ENCODE measurements around the gene LACTB.
A peak's percentile ranks its signal among the peaks of the same experiment; 100 is the strongest.

LACTB gene

DNA sequence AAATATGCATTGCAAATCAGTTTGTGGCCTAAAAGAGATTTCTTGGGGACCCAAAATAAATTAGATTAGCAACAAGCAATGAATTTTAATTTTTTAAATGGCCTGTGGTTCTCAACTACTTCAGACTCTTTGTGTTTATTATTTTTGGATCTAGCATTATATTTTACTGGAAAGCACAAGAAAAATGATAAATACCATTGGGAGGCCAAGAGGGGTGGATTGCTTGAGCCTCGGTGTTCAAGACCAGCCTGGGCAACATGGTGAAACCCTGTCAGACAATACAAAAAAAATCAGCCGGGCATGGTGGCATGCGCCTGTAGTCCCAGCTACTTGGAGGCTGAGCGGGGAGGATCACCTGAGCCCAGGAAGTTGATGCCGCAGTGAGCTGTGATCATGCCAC is 13.6 kb downstream of the LACTB start:
- in situ Hi-C loops (cut with HindIII; ENCODE audit: low sequenced_read_pairs): no loop called here
- H3K4me3 ChIP-seq (ENCODE audit: low read depth, low read length): no peak overlapping the region
- no peak for TF ChIP-seq CTCF (IDR thresholded peaks at IDR 0.05; ENCODE audit: low read depth, low read length, missing control alignments)
- DNase-seq (ENCODE audit: low read depth): no peak

- TF ChIP-seq CTCF (IDR thresholded peaks at IDR 0.05; ENCODE audit: low read depth, low read length, missing control alignments): no peak
- no peak overlapping the region for H3K4me3 ChIP-seq (ENCODE audit: low read depth, low read length)
- peak; percentile 37 for DNase-seq (ENCODE audit: low read depth)
- in situ Hi-C loops (cut with HindIII; ENCODE audit: low sequenced_read_pairs): no loop called here
Observed at GRCh38 chr15:63135804-63136203, 14.1 kb downstream of the LACTB start.

DNA sequence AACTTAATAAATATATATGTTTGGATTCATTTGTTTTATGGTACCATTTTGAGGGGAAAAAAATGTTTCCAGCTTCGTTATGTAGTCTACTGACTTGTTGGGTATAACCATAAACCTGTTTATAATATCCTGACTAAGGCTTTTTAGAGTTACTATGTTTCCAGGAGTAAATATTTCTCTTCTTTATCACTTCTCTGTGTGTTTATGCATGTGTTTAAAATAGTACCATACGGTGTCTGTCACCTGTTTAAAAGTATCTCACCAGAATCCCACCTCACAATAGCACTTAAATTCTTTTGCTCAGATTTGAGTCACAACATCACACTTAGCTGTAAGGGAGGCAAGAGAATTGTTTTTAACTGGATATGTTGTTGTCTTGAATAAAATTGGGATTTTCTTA is 15.1 kb downstream of the LACTB start:
- no peak overlapping the region for H3K4me3 ChIP-seq (ENCODE audit: low read depth, low read length)
- no peak for DNase-seq (ENCODE audit: low read depth)
- no peak for TF ChIP-seq CTCF (IDR thresholded peaks at IDR 0.05; ENCODE audit: low read depth, low read length, missing control alignments)
- in situ Hi-C loops (cut with HindIII; ENCODE audit: low sequenced_read_pairs): no loop called here

DNA sequence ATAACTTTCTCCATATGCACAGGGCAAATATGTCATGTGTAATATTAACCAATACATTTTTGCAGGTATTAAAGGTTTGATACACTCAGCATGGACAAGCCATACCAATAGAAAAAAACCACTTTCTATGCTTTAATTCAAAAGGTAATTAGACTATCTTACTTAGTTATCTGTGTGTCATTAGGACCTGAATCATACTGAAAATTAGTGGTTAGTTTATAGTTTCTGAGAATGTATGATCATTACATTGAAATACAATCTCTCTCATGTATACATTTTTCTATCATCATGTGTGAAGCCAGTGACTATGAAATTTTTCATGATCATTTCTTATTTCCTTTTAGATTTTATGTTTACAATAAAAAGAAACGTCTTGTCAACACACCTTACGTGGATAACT is 19.3 kb downstream of the LACTB start:
- DNase-seq (ENCODE audit: low read depth): no peak
- no peak overlapping the region for H3K4me3 ChIP-seq (ENCODE audit: low read depth, low read length)
- TF ChIP-seq CTCF (IDR thresholded peaks at IDR 0.05; ENCODE audit: low read depth, low read length, missing control alignments): no peak
- in situ Hi-C loops (cut with HindIII; ENCODE audit: low sequenced_read_pairs): no loop called here

DNA sequence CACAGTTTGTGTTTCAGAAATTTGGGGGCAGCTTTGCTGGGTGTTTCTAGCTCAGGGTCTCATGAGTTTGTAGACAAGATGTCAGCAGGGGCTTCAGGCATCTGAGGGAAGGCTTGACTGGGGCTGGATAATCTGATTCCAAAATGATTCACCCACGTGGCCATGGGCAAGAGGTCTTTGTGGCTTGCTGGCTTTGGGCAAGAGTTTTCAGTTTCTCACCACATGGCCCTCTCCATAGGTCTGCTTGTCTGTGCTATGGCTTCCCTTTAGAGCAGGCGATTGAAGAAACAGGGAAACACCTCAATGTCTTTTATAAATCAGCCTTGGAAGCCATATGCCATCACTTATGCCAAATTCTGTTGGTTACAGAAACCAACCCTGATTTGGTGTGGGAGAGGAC is 23.8 kb downstream of the LACTB start:
- in situ Hi-C loops (cut with HindIII; ENCODE audit: low sequenced_read_pairs): no loop called here
- no peak for DNase-seq (ENCODE audit: low read depth)
- no peak for TF ChIP-seq CTCF (IDR thresholded peaks at IDR 0.05; ENCODE audit: low read depth, low read length, missing control alignments)
- no peak overlapping the region for H3K4me3 ChIP-seq (ENCODE audit: low read depth, low read length)

DNA sequence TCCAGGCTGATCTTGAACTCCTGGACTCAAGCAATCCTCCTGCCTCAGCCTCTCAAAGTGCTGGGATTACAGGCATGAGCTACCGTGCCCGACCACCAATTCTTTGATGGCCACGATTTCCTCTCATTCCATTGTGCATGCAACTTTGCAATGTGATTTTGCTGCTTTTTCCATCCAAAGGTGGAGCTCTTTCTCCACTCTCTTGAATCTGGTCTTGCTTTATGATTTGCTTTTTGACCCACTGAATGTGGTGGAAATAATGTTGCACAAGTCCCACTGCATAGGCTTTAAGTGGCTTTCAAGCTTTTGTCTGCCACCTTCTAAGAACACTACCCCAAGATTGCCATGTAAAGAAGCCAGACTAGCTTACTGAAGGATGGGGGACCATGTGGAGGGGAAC is 25.0 kb downstream of the LACTB start:
- no peak for DNase-seq (ENCODE audit: low read depth)
- in situ Hi-C loops (cut with HindIII; ENCODE audit: low sequenced_read_pairs): no loop called here
- TF ChIP-seq CTCF (IDR thresholded peaks at IDR 0.05; ENCODE audit: low read depth, low read length, missing control alignments): peak; percentile 7
- no peak overlapping the region for H3K4me3 ChIP-seq (ENCODE audit: low read depth, low read length)

GRCh38 chr15:63151665-63152064 is 30.0 kb downstream of the LACTB start:
- TF ChIP-seq CTCF (IDR thresholded peaks at IDR 0.05; ENCODE audit: low read depth, low read length, missing control alignments): no peak
- H3K4me3 ChIP-seq (ENCODE audit: low read depth, low read length): no peak overlapping the region
- in situ Hi-C loops (cut with HindIII; ENCODE audit: low sequenced_read_pairs): no loop called here
- no peak for DNase-seq (ENCODE audit: low read depth)

Measured in astrocyte of the cerebellum (primary cell).